ENCODE measurements around the gene MRPL48. TPM values are rescaled to one million over a fixed set of nuclear protein-coding genes. Genes with fewer than 3 reads are reported as not detected.
"Not testable (repeated sequence)": the region's sequence is repeated elsewhere in the genome, so short reads cannot be mapped to it uniquely, and the experiment has no call there.

The MRPL48 gene
- 57.7 and 58.7 TPM in 2 replicates for total RNA-seq (2014; rRNA removed; shearing (Covaris generic))

GRCh38 chr11:73787643-73788558, at the start of gene MRPL48:
TSS of gene MRPL48 (plus strand) at chr11:73787874. CDS start at chr11:73787972, 98 bp downstream.
- DNase-seq = peak; percentile 93
- Histone ChIP-seq H3K27me3 (ENCODE audit: control insufficient read depth, insufficient read depth, low read length) (no peaks in the 10 kb centered on the region), H3K36me3 (replicated peaks; ENCODE audit: control insufficient read depth, insufficient read depth, low read length) (no peaks in the 10 kb centered on the region), H3K4me3 (ENCODE audit: insufficient read depth, low read depth, low read length) (peak within 1 kb of the TSS; percentile 72)

GRCh38 chr11:73743045-73743444, 44.6 kb upstream of the MRPL48 start:
- Histone ChIP-seq H3K36me3 (replicated peaks; ENCODE audit: control insufficient read depth, insufficient read depth, low read length) (no peaks in the 10 kb centered on the region), H3K4me3 (ENCODE audit: insufficient read depth, low read depth, low read length) (no peak overlapping the region), H3K27me3 (ENCODE audit: control insufficient read depth, insufficient read depth, low read length) (no peaks in the 10 kb centered on the region)
- no peak for DNase-seq

- Histone ChIP-seq H3K4me3 (ENCODE audit: insufficient read depth, low read depth, low read length) (no peak overlapping the region), H3K27me3 (ENCODE audit: control insufficient read depth, insufficient read depth, low read length) (no peaks in the 10 kb centered on the region)
- no peak for DNase-seq
Measured at GRCh38 chr11:73746701-73747100, 41.0 kb upstream of the MRPL48 start.

GRCh38 chr11:73747762-73748161, 39.9 kb upstream of the MRPL48 start:
- DNase-seq = no peak
- no peaks in the 10 kb centered on the region for H3K36me3 ChIP-seq (replicated peaks; ENCODE audit: control insufficient read depth, insufficient read depth, low read length)
- H3K4me3 ChIP-seq (ENCODE audit: insufficient read depth, low read depth, low read length) = no peak overlapping the region
- H3K27me3 ChIP-seq (ENCODE audit: control insufficient read depth, insufficient read depth, low read length) = no peaks in the 10 kb centered on the region

More at GRCh38 chr11:73746701-73747100, 41.0 kb upstream of the MRPL48 start:
- no peaks in the 10 kb centered on the region for H3K36me3 ChIP-seq (replicated peaks; ENCODE audit: control insufficient read depth, insufficient read depth, low read length)

GRCh38 chr11:73748300-73748699, 39.4 kb upstream of the MRPL48 start:
- Histone ChIP-seq H3K4me3 (ENCODE audit: insufficient read depth, low read depth, low read length) (no peak overlapping the region), H3K27me3 (ENCODE audit: control insufficient read depth, insufficient read depth, low read length) (no peaks in the 10 kb centered on the region), H3K36me3 (replicated peaks; ENCODE audit: control insufficient read depth, insufficient read depth, low read length) (no peaks in the 10 kb centered on the region)
- no peak for DNase-seq

GRCh38 chr11:73749118-73749517, 38.6 kb upstream of the MRPL48 start:
- Histone ChIP-seq H3K36me3 (replicated peaks; ENCODE audit: control insufficient read depth, insufficient read depth, low read length) (no peaks in the 10 kb centered on the region), H3K27me3 (ENCODE audit: control insufficient read depth, insufficient read depth, low read length) (no peaks in the 10 kb centered on the region), H3K4me3 (ENCODE audit: insufficient read depth, low read depth, low read length) (no peak overlapping the region)
- DNase-seq = no peak

GRCh38 chr11:73750228-73750627, 37.4 kb upstream of the MRPL48 start:
- DNase-seq = no peak
- H3K4me3 ChIP-seq (ENCODE audit: insufficient read depth, low read depth, low read length) = no peak overlapping the region
- no peaks in the 10 kb centered on the region for H3K27me3 ChIP-seq (ENCODE audit: control insufficient read depth, insufficient read depth, low read length)
- no peaks in the 10 kb centered on the region for H3K36me3 ChIP-seq (replicated peaks; ENCODE audit: control insufficient read depth, insufficient read depth, low read length)

GRCh38 chr11:73750862-73751261, 36.8 kb upstream of the MRPL48 start:
- not testable (repeated sequence) for H3K27me3 ChIP-seq (ENCODE audit: control insufficient read depth, insufficient read depth, low read length); DNase-seq; H3K36me3 ChIP-seq (replicated peaks; ENCODE audit: control insufficient read depth, insufficient read depth, low read length); H3K4me3 ChIP-seq (ENCODE audit: insufficient read depth, low read depth, low read length)

- H3K4me3 ChIP-seq (ENCODE audit: insufficient read depth, low read depth, low read length) = no peak overlapping the region
- H3K27me3 ChIP-seq (ENCODE audit: control insufficient read depth, insufficient read depth, low read length) = no peaks in the 10 kb centered on the region
- no peak for DNase-seq
- no peaks in the 10 kb centered on the region for H3K36me3 ChIP-seq (replicated peaks; ENCODE audit: control insufficient read depth, insufficient read depth, low read length)
Measured at GRCh38 chr11:73752216-73752867, 35.3 kb upstream of the MRPL48 start.

- no peaks in the 10 kb centered on the region for H3K27me3 ChIP-seq (ENCODE audit: control insufficient read depth, insufficient read depth, low read length)
- no peaks in the 10 kb centered on the region for H3K36me3 ChIP-seq (replicated peaks; ENCODE audit: control insufficient read depth, insufficient read depth, low read length)
- no peak for DNase-seq
- H3K4me3 ChIP-seq (ENCODE audit: insufficient read depth, low read depth, low read length) = no peak overlapping the region
Measured at GRCh38 chr11:73752903-73753302, 34.8 kb upstream of the MRPL48 start.

GRCh38 chr11:73753938-73754337, 33.7 kb upstream of the MRPL48 start:
- Histone ChIP-seq H3K36me3 (replicated peaks; ENCODE audit: control insufficient read depth, insufficient read depth, low read length) (no peaks in the 10 kb centered on the region), H3K4me3 (ENCODE audit: insufficient read depth, low read depth, low read length) (no peak overlapping the region), H3K27me3 (ENCODE audit: control insufficient read depth, insufficient read depth, low read length) (no peaks in the 10 kb centered on the region)
- DNase-seq = no peak

- Histone ChIP-seq H3K4me3 (ENCODE audit: insufficient read depth, low read depth, low read length) (no peak overlapping the region), H3K27me3 (ENCODE audit: control insufficient read depth, insufficient read depth, low read length) (no peaks in the 10 kb centered on the region), H3K36me3 (replicated peaks; ENCODE audit: control insufficient read depth, insufficient read depth, low read length) (no peaks in the 10 kb centered on the region)
- no peak for DNase-seq
Measured at GRCh38 chr11:73755670-73756069, 32.0 kb upstream of the MRPL48 start.

GRCh38 chr11:73757598-73757997, 30.1 kb upstream of the MRPL48 start:
- Histone ChIP-seq H3K36me3 (replicated peaks; ENCODE audit: control insufficient read depth, insufficient read depth, low read length) (no peaks in the 10 kb centered on the region), H3K27me3 (ENCODE audit: control insufficient read depth, insufficient read depth, low read length) (no peaks in the 10 kb centered on the region), H3K4me3 (ENCODE audit: insufficient read depth, low read depth, low read length) (no peak overlapping the region)
- DNase-seq = no peak

- Histone ChIP-seq H3K36me3 (replicated peaks; ENCODE audit: control insufficient read depth, insufficient read depth, low read length) (no peaks in the 10 kb centered on the region), H3K4me3 (ENCODE audit: insufficient read depth, low read depth, low read length) (peak overlapping the region; percentile 3; the same call in 1 of the 2 replicates), H3K27me3 (ENCODE audit: control insufficient read depth, insufficient read depth, low read length) (no peaks in the 10 kb centered on the region)
- no peak for DNase-seq
Measured at GRCh38 chr11:73758451-73758850, 29.2 kb upstream of the MRPL48 start.

GRCh38 chr11:73759610-73760134, 28.0 kb upstream of the MRPL48 start:
- DNase-seq = peak; percentile 21
- no peaks in the 10 kb centered on the region for H3K27me3 ChIP-seq (ENCODE audit: control insufficient read depth, insufficient read depth, low read length)
- no peaks in the 10 kb centered on the region for H3K36me3 ChIP-seq (replicated peaks; ENCODE audit: control insufficient read depth, insufficient read depth, low read length)
- H3K4me3 ChIP-seq (ENCODE audit: insufficient read depth, low read depth, low read length) = peak overlapping the region; percentile 78

All from H7 (cell line).